Activated CD4-positive, alpha-beta T cell treated with anti-CD3 and anti-CD28 coated beads, Interleukin-2, amount 50 U/mL, for 48 hours (primary cell): ENCODE data around the gene PRDM1.

ENCODE experiments used
- DNase-seq, 2 experiments: peaks; one replicate each; pipeline ENCODE4 v3.0.0-alpha.2; 2020

Gene PRDM1

GRCh38 chr6:106098383-106099234, 12.5 kb downstream of the PRDM1 start:
- peak; percentile 80 to 89 for DNase-seq

- DNase-seq: peak in 1 of 2 experiments; percentile 42
These were observed 13.1 kb downstream of the PRDM1 start for GRCh38 chr6:106099235-106099537.

GRCh38 chr6:106100755-106101154, 14.6 kb downstream of the PRDM1 start:
- DNase-seq: no peak

- DNase-seq: no peak
These were observed 15.3 kb downstream of the PRDM1 start for GRCh38 chr6:106101466-106101865.

- DNase-seq: peak; percentile 58 to 73
These were observed 15.9 kb downstream of the PRDM1 start for GRCh38 chr6:106102034-106102433.

GRCh38 chr6:106102967-106103727, 17.0 kb downstream of the PRDM1 start:
- DNase-seq: no peak

GRCh38 chr6:106103728-106104109, 17.6 kb downstream of the PRDM1 start:
- DNase-seq: peak; percentile 47 to 59

GRCh38 chr6:106104476-106104875, 18.3 kb downstream of the PRDM1 start:
- no peak for DNase-seq

GRCh38 chr6:106104941-106105340, 18.8 kb downstream of the PRDM1 start:
- no peak for DNase-seq

GRCh38 chr6:106105493-106105892, 19.4 kb downstream of the PRDM1 start:
- DNase-seq: no peak

- DNase-seq: no peak
These were observed 20.3 kb downstream of the PRDM1 start for GRCh38 chr6:106106276-106107042.

GRCh38 chr6:106107043-106107613, 21.0 kb downstream of the PRDM1 start:
- DNase-seq: no peak

GRCh38 chr6:106108129-106108528, 22.0 kb downstream of the PRDM1 start:
- no peak for DNase-seq

GRCh38 chr6:106109029-106109428, 22.9 kb downstream of the PRDM1 start:
- no peak for DNase-seq

GRCh38 chr6:106110164-106110826, 24.2 kb downstream of the PRDM1 start:
- no peak for DNase-seq

- no peak for DNase-seq
These were observed 26.3 kb downstream of the PRDM1 start for GRCh38 chr6:106112433-106112832.

GRCh38 chr6:106113256-106113959, 27.3 kb downstream of the PRDM1 start:
- no peak for DNase-seq

- DNase-seq: peak; percentile 77 to 85
These were observed 28.4 kb downstream of the PRDM1 start for GRCh38 chr6:106114492-106114891.

- no peak for DNase-seq
These were observed 29.1 kb downstream of the PRDM1 start for GRCh38 chr6:106115286-106115685.

- no peak for DNase-seq
These were observed 30.1 kb downstream of the PRDM1 start for GRCh38 chr6:106116125-106116832.

GRCh38 chr6:106117579-106117978, 31.4 kb downstream of the PRDM1 start:
- DNase-seq: peak in 1 of 2 experiments; percentile 49
